ENCODE measurements around the gene TRAF2. TPM values are rescaled to one million over a fixed set of nuclear protein-coding genes. Genes with fewer than 3 reads are reported as not detected.
"Not testable (repeated sequence)": the region's sequence is repeated elsewhere in the genome, so short reads cannot be mapped to it uniquely, and the experiment has no call there.

Gene TRAF2
- total and polyA plus RNA-seq, 2 of the 8 experiments (the other 6 are each of a cell fraction or from before 2014, with no cell fraction given) = 26.9 to 50.2 TPM

GRCh38 chr9:136882947-136883283 lies 3.4 kb upstream of the TRAF2 start:
- not testable (repeated sequence) for H3K9ac ChIP-seq (replicated peaks in 1 of 4; ENCODE audit: extremely low read depth in 1 of 4, low read depth in 3 of 4, low read length in 3 of 4)

DNA sequence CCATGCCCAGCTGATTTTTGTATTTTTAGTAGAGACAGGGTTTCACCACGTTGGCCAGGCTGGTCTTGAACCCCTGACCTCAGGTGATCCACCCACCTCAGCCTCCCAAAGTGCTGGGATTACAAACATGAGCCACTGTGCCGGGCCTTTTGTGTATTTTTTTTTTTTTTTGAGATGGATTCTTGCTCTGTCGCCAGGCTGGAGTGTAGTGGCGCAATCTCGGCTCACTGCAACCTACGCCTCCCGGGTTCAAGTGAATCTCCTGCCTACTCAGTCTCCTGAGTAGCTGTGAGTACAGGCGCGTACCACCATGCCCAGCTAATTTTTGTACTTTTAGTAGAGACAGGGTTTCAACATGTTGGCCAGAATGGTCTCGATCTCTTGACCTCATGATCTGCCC lies 2.6 kb upstream of the TRAF2 start:
- not testable (repeated sequence) for H3K56ac ChIP-seq (replicated peaks; ENCODE audit: insufficient read length, low read depth, low read length); H2BK120ac ChIP-seq (replicated peaks; ENCODE audit: low read depth, low read length); H3K4me1 ChIP-seq (replicated peaks in 1 of 4; ENCODE audit: control insufficient read depth in 3 of 4, insufficient read depth in 4 of 4, low read length in 3 of 4); H3K4ac ChIP-seq (replicated peaks; ENCODE audit: insufficient read length, low read depth, low read length); H2BK12ac ChIP-seq (ENCODE audit: low read depth, low read length); H3K4me3 ChIP-seq (ENCODE audit: extremely low read depth in 1 of 4, insufficient read depth in 2 of 4, low read depth in 3 of 4, low read length in 4 of 4); H3K36me3 ChIP-seq (ENCODE audit: control insufficient read depth in 2 of 4, insufficient read depth in 4 of 4, low read length in 3 of 4); H3K23me2 ChIP-seq (ENCODE audit: low read depth, low read length); H3K27me3 ChIP-seq (replicated peaks in 1 of 4; ENCODE audit: control insufficient read depth in 3 of 4, extremely low read depth in 1 of 4, insufficient read depth in 3 of 4, low read length in 3 of 4); H3K79me1 ChIP-seq (ENCODE audit: low read depth, low read length); FAIRE-seq; H3K23ac ChIP-seq (ENCODE audit: insufficient read length); H3K14ac ChIP-seq (ENCODE audit: insufficient read length); H4K5ac ChIP-seq (ENCODE audit: insufficient read length, low read depth, low read length); H2AK5ac ChIP-seq (ENCODE audit: low read depth, low read length); H4K8ac ChIP-seq (ENCODE audit: extremely low read depth, insufficient read depth, low read length); H2BK5ac ChIP-seq (ENCODE audit: low read depth, low read length); H2BK20ac ChIP-seq (ENCODE audit: low read length); H3K4me2 ChIP-seq (ENCODE audit: insufficient read depth in 1 of 2, low read depth in 2 of 2, low read length in 2 of 2); H3K9me3 ChIP-seq (ENCODE audit: insufficient read depth in 2 of 2, low read depth in 1 of 2, low read length in 1 of 2); H3K27ac ChIP-seq (ENCODE audit: low read depth, low read length); H4K91ac ChIP-seq (replicated peaks; ENCODE audit: insufficient read length, low read length); H4K20me1 ChIP-seq (replicated peaks in 1 of 2; ENCODE audit: control insufficient read depth in 1 of 2, insufficient read depth in 2 of 2, low read length in 2 of 2); H3K18ac ChIP-seq (ENCODE audit: extremely low read depth, low read length); H2BK15ac ChIP-seq (ENCODE audit: low read length); H2AFZ ChIP-seq (ENCODE audit: low read length); H3K9ac ChIP-seq (replicated peaks in 1 of 4; ENCODE audit: extremely low read depth in 1 of 4, low read depth in 3 of 4, low read length in 3 of 4); DNase-seq (ENCODE audit: low read depth in 1 of 2, low spot score in 2 of 2)
- 89% methylated on average over 10 of the region's 10 CpGs; no CpG with 5 or more reads in 1 of the 2 experiments for WGBS, 2 experiments (ENCODE audit: extremely low coverage in 1 of 2, insufficient coverage in 1 of 2, insufficient read length in 1 of 2, insufficient replicate concordance in 2 of 2, low coverage in 1 of 2, low lambda C conversion rate in 2 of 2, missing lambda C conversion rate in 1 of 2)
- H3K79me2 ChIP-seq (ENCODE audit: control insufficient read depth in 1 of 2, insufficient read depth in 2 of 2, low read length in 2 of 2) = peaks cover 10 to 19% of the 10 kb centered on the region in 2 experiments; a peak in 3 of 4 replicates
- POLR2A ChIA-PET (ENCODE audit: partially characterized antibody) = interaction anchor here (0.6 to 1.2 kb wide), 4 partner anchors 21 to 1263 kb away, joined by 3 to 4 read pairs (median 3); no protein-coding TSS in a partner anchor
- CTCF ChIA-PET (ENCODE audit: partially characterized antibody) = interaction anchor here (0.8 to 1.6 kb wide), 11 partner anchors 9 to 145 kb away, joined by 3 to 8 read pairs (median 3); no protein-coding TSS in a partner anchor

More at GRCh38 chr9:136882947-136883283, 3.4 kb upstream of the TRAF2 start:
- H3K4me2 ChIP-seq (ENCODE audit: insufficient read depth in 1 of 2, low read depth in 2 of 2, low read length in 2 of 2); H3K4me3 ChIP-seq (ENCODE audit: extremely low read depth in 1 of 4, insufficient read depth in 2 of 4, low read depth in 3 of 4, low read length in 4 of 4); H4K20me1 ChIP-seq (replicated peaks in 1 of 2; ENCODE audit: control insufficient read depth in 1 of 2, insufficient read depth in 2 of 2, low read length in 2 of 2); H3K56ac ChIP-seq (replicated peaks; ENCODE audit: insufficient read length, low read depth, low read length); H3K27me3 ChIP-seq (replicated peaks in 1 of 4; ENCODE audit: control insufficient read depth in 3 of 4, extremely low read depth in 1 of 4, insufficient read depth in 3 of 4, low read length in 3 of 4); H3K23ac ChIP-seq (ENCODE audit: insufficient read length); H3K18ac ChIP-seq (ENCODE audit: extremely low read depth, low read length); H3K23me2 ChIP-seq (ENCODE audit: low read depth, low read length); H3K4ac ChIP-seq (replicated peaks; ENCODE audit: insufficient read length, low read depth, low read length); H2BK12ac ChIP-seq (ENCODE audit: low read depth, low read length); H4K5ac ChIP-seq (ENCODE audit: insufficient read length, low read depth, low read length); H2BK20ac ChIP-seq (ENCODE audit: low read length); H4K91ac ChIP-seq (replicated peaks; ENCODE audit: insufficient read length, low read length); H3K79me1 ChIP-seq (ENCODE audit: low read depth, low read length); H2BK120ac ChIP-seq (replicated peaks; ENCODE audit: low read depth, low read length); FAIRE-seq; H2AK5ac ChIP-seq (ENCODE audit: low read depth, low read length); H3K9me3 ChIP-seq (ENCODE audit: insufficient read depth in 2 of 2, low read depth in 1 of 2, low read length in 1 of 2); H3K36me3 ChIP-seq (ENCODE audit: control insufficient read depth in 2 of 4, insufficient read depth in 4 of 4, low read length in 3 of 4); H2BK5ac ChIP-seq (ENCODE audit: low read depth, low read length); H2AFZ ChIP-seq (ENCODE audit: low read length); H3K27ac ChIP-seq (ENCODE audit: low read depth, low read length); H4K8ac ChIP-seq (ENCODE audit: extremely low read depth, insufficient read depth, low read length); H3K4me1 ChIP-seq (replicated peaks in 1 of 4; ENCODE audit: control insufficient read depth in 3 of 4, insufficient read depth in 4 of 4, low read length in 3 of 4); DNase-seq (ENCODE audit: low read depth in 1 of 2, low spot score in 2 of 2); H2BK15ac ChIP-seq (ENCODE audit: low read length); H3K14ac ChIP-seq (ENCODE audit: insufficient read length): not testable (repeated sequence)
- peaks cover 4 to 12% of the 10 kb centered on the region in 2 experiments; a peak in 3 of 4 replicates for H3K79me2 ChIP-seq (ENCODE audit: control insufficient read depth in 1 of 2, insufficient read depth in 2 of 2, low read length in 2 of 2)
- POLR2A ChIA-PET (ENCODE audit: partially characterized antibody) = interaction anchor here (0.6 to 2.6 kb wide), 5 partner anchors 15 to 48 kb away, joined by 3 to 16 read pairs (median 3); partner anchors contain the start of gene EDF1
- WGBS, 2 experiments (ENCODE audit: extremely low coverage in 1 of 2, insufficient coverage in 1 of 2, insufficient read length in 1 of 2, insufficient replicate concordance in 2 of 2, low coverage in 1 of 2, low lambda C conversion rate in 2 of 2, missing lambda C conversion rate in 1 of 2) = 87% methylated on average over 9 of the region's 9 CpGs; no CpG with 5 or more reads in 1 of the 2 experiments
- CTCF ChIA-PET (ENCODE audit: partially characterized antibody) = interaction anchor here (0.9 to 1.3 kb wide), 4 partner anchors 10 to 146 kb away, joined by 3 read pairs; no protein-coding TSS in a partner anchor

Data from H1 (cell line).